HG02798 (cell line): ENCODE measurements around the gene PDE6C.
"Not testable (repeated sequence)": the region's sequence is repeated elsewhere in the genome, so short reads cannot be mapped to it uniquely, and the experiment has no call there.

Source experiments
- ATAC-seq: cut with Tn5 transposase; IDR thresholded peaks from one replicate; pipeline ENCODE4 v1.9.1; 2021; ENCODE audit warnings: mild to moderate bottlenecking; ENCODE audit not compliant: unreplicated experiment, poor library complexity

Gene PDE6C

DNA sequence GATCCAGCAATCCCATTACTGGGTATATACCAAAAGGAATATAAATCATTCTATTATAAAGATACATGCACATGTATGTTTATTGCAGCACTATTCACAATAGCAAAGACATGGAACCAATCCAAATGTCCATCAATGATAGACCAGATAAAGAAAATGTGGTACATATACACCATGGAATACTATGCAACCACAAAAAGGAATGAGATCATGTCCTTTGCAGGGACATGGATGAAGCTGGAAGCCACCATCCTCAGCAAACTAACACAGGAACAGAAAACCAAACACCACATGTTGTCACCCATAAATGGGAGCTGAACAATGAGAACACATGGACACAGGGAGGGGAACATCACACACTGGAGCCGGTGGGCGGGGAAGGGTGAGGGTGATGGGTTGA is 84.2 kb downstream of the PDE6C start:
- ATAC-seq: not testable (repeated sequence)

DNA sequence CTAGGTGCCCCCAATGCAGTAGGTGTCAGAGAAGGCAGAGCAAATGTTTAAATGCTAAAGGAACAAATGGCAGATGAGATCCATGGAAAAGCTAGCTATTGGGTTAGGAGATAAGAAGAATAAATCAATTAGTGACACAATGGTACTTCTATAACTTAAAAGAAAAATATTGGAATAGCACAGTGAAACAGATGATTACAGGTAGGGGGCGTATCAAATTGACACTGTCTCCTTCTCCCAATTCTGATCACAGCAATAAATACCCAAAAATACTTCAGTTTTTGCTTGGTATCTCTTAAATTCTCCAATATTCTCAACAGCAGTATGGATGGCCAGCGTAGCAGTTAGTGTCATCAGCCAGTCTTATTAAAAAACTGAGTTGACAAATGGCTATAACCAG is 84.9 kb downstream of the PDE6C start:
- no peak for ATAC-seq

DNA sequence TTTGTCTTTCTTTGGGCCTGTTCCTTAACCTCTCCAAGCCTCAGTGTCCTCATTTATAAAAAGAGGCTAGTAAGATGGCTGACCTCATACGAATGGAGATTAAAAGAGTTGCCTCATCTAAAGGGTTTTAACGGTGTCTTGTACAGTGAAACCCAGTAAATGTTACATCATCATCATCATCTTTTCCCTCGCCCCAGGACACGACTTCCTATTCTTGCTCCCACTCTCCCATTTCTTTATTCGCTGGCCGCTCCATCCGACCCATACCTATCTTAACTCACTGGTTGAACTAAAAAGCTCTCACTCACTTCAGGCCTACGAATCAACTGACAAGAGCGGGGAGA is 89.5 kb downstream of the PDE6C start:
- peak; percentile 19 for ATAC-seq

- ATAC-seq: peak; percentile 87
These were observed 90.1 kb downstream of the PDE6C start, which contains the start of gene FRA10AC1 for GRCh38 chr10:93702210-93703001. FRA10AC1 (minus strand) TSS chr10:93702592; CDS start chr10:93700106, 2,486 bp downstream.

GRCh38 chr10:93703066-93703465 is 90.7 kb downstream of the PDE6C start:
- ATAC-seq: peak; percentile 4

DNA sequence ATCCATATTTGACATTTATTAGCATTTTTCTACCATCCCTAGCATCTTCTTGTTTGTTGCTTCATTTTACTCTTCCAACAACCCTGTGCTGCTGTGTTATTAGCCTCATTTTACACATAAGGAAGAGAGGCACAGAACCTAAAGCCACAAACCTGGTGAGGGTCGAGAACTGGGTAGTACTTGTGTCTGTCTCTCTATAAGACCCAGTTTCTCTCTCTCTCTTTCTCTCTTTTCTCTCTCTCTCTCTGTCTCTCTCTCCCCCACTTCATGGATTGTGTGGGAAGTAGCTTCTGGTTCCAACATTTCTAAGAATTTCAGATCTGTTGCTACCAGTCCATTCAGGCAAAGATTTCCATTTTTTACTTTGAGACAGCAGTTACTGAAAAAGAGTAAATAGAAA is 91.5 kb downstream of the PDE6C start:
- no peak for ATAC-seq

DNA sequence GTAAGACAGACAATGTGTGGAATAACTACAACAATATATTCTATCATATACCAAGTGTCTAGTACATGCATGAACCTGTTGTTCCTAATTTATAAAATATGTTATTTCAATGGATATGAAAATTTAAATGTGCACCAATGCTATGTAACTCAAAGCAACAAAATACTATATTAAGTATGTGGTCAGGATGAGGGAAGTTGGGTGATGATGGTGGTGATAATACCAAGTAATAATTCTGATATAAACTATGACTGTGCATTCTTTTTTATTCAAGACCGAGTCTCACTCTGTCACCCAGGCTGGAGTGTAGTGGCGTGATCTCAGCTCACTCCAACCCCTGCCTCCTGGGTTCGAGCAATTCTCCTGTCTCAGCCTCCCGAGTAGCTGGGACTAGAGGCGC is 92.1 kb downstream of the PDE6C start:
- no peak for ATAC-seq

DNA sequence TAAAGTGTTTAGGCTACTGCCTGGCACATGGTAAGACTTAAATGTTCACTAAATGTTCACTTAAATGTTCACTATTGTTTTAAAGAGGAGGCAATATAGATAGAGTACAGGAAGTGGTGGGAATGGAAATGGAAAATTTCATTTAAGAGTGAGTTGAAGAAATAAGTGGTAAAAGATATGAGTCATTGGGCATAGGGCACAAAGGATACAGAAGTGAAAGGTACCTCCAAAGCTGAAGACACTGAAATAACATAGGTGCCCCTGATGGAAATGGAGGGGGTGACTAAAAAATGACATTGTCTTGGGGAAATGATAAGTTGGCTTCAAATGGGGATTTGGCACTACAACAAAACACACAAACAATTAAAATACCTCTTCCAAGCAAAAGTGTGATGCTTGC is 95.3 kb downstream of the PDE6C start:
- no peak for ATAC-seq

GRCh38 chr10:93710333-93710909 is 98.1 kb downstream of the PDE6C start:
- no peak for ATAC-seq

DNA sequence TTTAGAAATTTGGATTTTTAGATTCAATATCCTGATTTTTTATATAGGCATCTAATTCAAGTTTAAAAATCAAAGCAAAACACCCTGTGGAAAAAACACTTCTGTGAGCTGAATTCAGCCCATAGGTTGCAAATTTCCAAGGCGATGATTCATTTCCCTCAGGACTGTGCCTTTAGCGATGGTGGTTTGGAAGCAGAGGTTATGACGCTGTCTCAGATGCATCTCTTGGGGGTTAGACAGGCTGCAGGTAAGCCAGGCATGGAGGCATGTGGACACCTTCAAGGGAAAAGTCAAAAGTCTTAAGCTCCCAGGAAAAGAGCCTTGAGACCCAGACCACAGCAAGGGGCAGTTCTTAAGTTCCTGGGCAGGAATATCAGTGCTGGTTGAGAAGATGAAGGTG is 99.6 kb downstream of the PDE6C start:
- ATAC-seq: no peak

- ATAC-seq: no peak
These were observed 100.3 kb downstream of the PDE6C start for GRCh38 chr10:93712593-93712992.

GRCh38 chr10:93715345-93715744 is 103.0 kb downstream of the PDE6C start:
- peak; percentile 91 for ATAC-seq
